Neural cell (in vitro differentiated cells): ENCODE measurements around the gene KCNK17. TPM values are rescaled to one million over a fixed set of nuclear protein-coding genes. Genes with fewer than 3 reads are reported as not detected.

Source experiments
- H2AFZ ChIP-seq: fragments of 200-600, 300-800 bp; sonication (generic), shearing (Covaris generic); 2 replicates; pipeline ENCODE4 v1.6.0; 2014; ENCODE audit warnings: low read depth, mild to moderate bottlenecking, antibody characterized with exemption, low read length, moderate library complexity
- H3F3A ChIP-seq: fragments of 200-600 bp; shearing (Covaris generic); 2 replicates; pipeline ENCODE4 v1.6.1; 2016; ENCODE audit warnings: mild to moderate bottlenecking, moderate library complexity, mixed read lengths, antibody characterized with exemption, low read length; ENCODE audit not compliant: insufficient read depth, poor library complexity, severe bottlenecking
- H3K27ac ChIP-seq: fragments of 200-600, 300-800 bp; sonication (generic), shearing (Covaris generic); 2 replicates; pipeline ENCODE4 v1.5.1; 2014; ENCODE audit warnings: mild to moderate bottlenecking, low read length, moderate library complexity
- H3K27me3 ChIP-seq: fragments of 300-800, 200-600 bp; sonication (generic), shearing (Covaris generic); 2 replicates; pipeline ENCODE4 v1.6.0; 2014; ENCODE audit warnings: mild to moderate bottlenecking, low read depth, low read length, moderate library complexity; ENCODE audit not compliant: insufficient read depth
- H3K36me3 ChIP-seq: fragments of 300-800, 200-600 bp; sonication (generic), shearing (Covaris generic); 2 replicates; pipeline ENCODE4 v1.5.1; 2014; ENCODE audit warnings: mild to moderate bottlenecking, antibody characterized with exemption, low read length, moderate library complexity; ENCODE audit not compliant: insufficient read depth
- H3K4me2 ChIP-seq: fragments of 300-800, 200-600 bp; sonication (generic), shearing (Covaris generic); 2 replicates; pipeline ENCODE4 v1.6.0; 2014; ENCODE audit warnings: mild to moderate bottlenecking, low read length
- H3K4me3 ChIP-seq: fragments of 300-800, 200-600 bp; sonication (generic), shearing (Covaris generic); 2 replicates; pipeline ENCODE4 v1.5.1; 2014; ENCODE audit warnings: mild to moderate bottlenecking, low read length, moderate library complexity
- H3K79me2 ChIP-seq: fragments of 200-600 bp; shearing (Covaris generic); replicated peaks from 2 replicates; pipeline ENCODE4 v1.6.0; 2014; ENCODE audit warnings: mild to moderate bottlenecking, low read length, moderate library complexity; ENCODE audit not compliant: insufficient read depth
- H3K9ac ChIP-seq: fragments of 300-800, 200-600 bp; sonication (generic), shearing (Covaris generic); 2 replicates; pipeline ENCODE4 v1.6.1; 2016; ENCODE audit warnings: mild to moderate bottlenecking, low read length, mixed read lengths
- H3K9me2 ChIP-seq: fragments of 200-600 bp; shearing (Covaris generic); 2 replicates; pipeline ENCODE4 v1.6.1; 2016; ENCODE audit warnings: mild to moderate bottlenecking, low read length, mixed read lengths; ENCODE audit not compliant: insufficient read depth
- H3K9me3 ChIP-seq: fragments of 200-600, 300-800 bp; sonication (generic), shearing (Covaris generic); 2 replicates; pipeline ENCODE4 v1.6.1; 2016; ENCODE audit warnings: mild to moderate bottlenecking, mixed run types, low read length, moderate library complexity, mixed read lengths
- H4K20me1 ChIP-seq: fragments of 200-600 bp; shearing (Covaris generic); 2 replicates; pipeline ENCODE4 v1.6.1; 2016; ENCODE audit warnings: mild to moderate bottlenecking, mixed run types; ENCODE audit not compliant: insufficient read depth
- CTCF ChIP-seq: fragments of 450-650 bp; IDR thresholded peaks from 2 replicates; pipeline ENCODE4 v1.5.1; 2014; ENCODE audit warnings: antibody characterized with exemption, mild to moderate bottlenecking, moderate library complexity; ENCODE audit not compliant: poor library complexity, severe bottlenecking
- EP300 ChIP-seq: fragments of 450-650 bp; conservative IDR thresholded peaks from 2 replicates; pipeline ENCODE4 v1.6.1; 2014; ENCODE audit warnings: antibody characterized with exemption, mild to moderate bottlenecking, moderate library complexity; ENCODE audit not compliant: poor library complexity, severe bottlenecking
- EZH2 ChIP-seq: fragments of 200-600, 300-800 bp; shearing (Covaris generic), sonication (generic); IDR thresholded peaks from 2 replicates; pipeline ENCODE4 v1.6.1; 2014; ENCODE audit warnings: antibody characterized with exemption, low read length, borderline replicate concordance, mild to moderate bottlenecking; ENCODE audit not compliant: insufficient read depth, poor library complexity, severe bottlenecking
- MXI1 ChIP-seq: fragments of 450-650 bp; conservative IDR thresholded peaks from 2 replicates; pipeline ENCODE4 v1.6.1; 2014; ENCODE audit warnings: antibody characterized with exemption, mild to moderate bottlenecking; ENCODE audit not compliant: poor library complexity, severe bottlenecking
- POLR2AphosphoS5 ChIP-seq: IDR thresholded peaks from 2 replicates; pipeline ENCODE4 v1.6.1; 2012
- REST ChIP-seq: IDR thresholded peaks from 2 replicates; pipeline ENCODE4 v1.6.1; 2012; ENCODE audit warnings: borderline replicate concordance
- SMC3 ChIP-seq: fragments of 450-650 bp; conservative IDR thresholded peaks from 2 replicates; pipeline ENCODE4 v1.6.1; 2014; ENCODE audit warnings: antibody characterized with exemption, mild to moderate bottlenecking, moderate library complexity; ENCODE audit not compliant: poor library complexity
- TAF1 ChIP-seq: IDR thresholded peaks from 2 replicates; pipeline ENCODE4 v1.6.1; 2012; ENCODE audit warnings: low read depth
- polyA plus RNA-seq: library from polyadenylated mRNA; depleted of rRNA; stranded (reverse); fragments of >200 nt; gene quantifications from 2 replicates; pipeline ENCODE4 v1.2.3, GENCODE V29; 2014

The KCNK17 gene
- polyA plus RNA-seq, 1 donor from 2014 or later, result 0.67 TPM

GRCh38 chr6:39304951-39305350, 9.3 kb downstream of the KCNK17 start:
- Histone ChIP-seq H3K9me3 (no peaks in the 10 kb centered on the region), H4K20me1 (no peaks in the 10 kb centered on the region), H3K27ac (no peak overlapping the region), H3K9me2 (no peaks in the 10 kb centered on the region), H3K27me3 (no peaks in the 10 kb centered on the region), H3F3A (no peaks in the 10 kb centered on the region), H3K4me2 (no peak overlapping the region), H3K36me3 (no peaks in the 10 kb centered on the region), H3K4me3 (no peak overlapping the region), H2AFZ (no peak overlapping the region), H3K79me2 (no peaks in the 10 kb centered on the region), H3K9ac (no peak overlapping the region)
- TF ChIP-seq REST (no peak), TAF1 (no peak), CTCF (no peak), MXI1 (no peak)

- Histone ChIP-seq H3K9ac (no peak overlapping the region), H4K20me1 (no peaks in the 10 kb centered on the region), H3K36me3 (no peaks in the 10 kb centered on the region), H2AFZ (no peak overlapping the region), H3K27ac (no peak overlapping the region), H3K4me3 (no peak overlapping the region), H3F3A (no peaks in the 10 kb centered on the region), H3K4me2 (no peak overlapping the region), H3K79me2 (no peaks in the 10 kb centered on the region), H3K9me3 (no peaks in the 10 kb centered on the region), H3K9me2 (no peaks in the 10 kb centered on the region), H3K27me3 (no peaks in the 10 kb centered on the region)
- TF ChIP-seq REST (no peak), EZH2 (no peak), MXI1 (no peak), TAF1 (no peak), EP300 (no peak), POLR2AphosphoS5 (no peak), SMC3 (peak; percentile 36), CTCF (no peak)
These were observed 10.6 kb downstream of the KCNK17 start for GRCh38 chr6:39303425-39304153.
